RPMI7951 (cell line): Measurements from ENCODE around the gene TIMP1. TPM values are rescaled to one million over a fixed set of nuclear protein-coding genes. Genes with fewer than 3 reads are reported as not detected.

ENCODE experiments used
- DNase-seq: peaks from one replicate; pipeline ENCODE4 v3.0.0-alpha.2; 2012; ENCODE audit warnings: low read depth
- total RNA-seq: library from RNA; depleted of rRNA; stranded (reverse); fragments of >200 nt; shearing (Covaris generic); gene quantifications from 2 replicates; pipeline ENCODE4 v1.2.3, GENCODE V29; 2014; rRNA removed

The TIMP1 gene
- total RNA-seq, 1 experiment from 2014 or later: 969 TPM

DNA sequence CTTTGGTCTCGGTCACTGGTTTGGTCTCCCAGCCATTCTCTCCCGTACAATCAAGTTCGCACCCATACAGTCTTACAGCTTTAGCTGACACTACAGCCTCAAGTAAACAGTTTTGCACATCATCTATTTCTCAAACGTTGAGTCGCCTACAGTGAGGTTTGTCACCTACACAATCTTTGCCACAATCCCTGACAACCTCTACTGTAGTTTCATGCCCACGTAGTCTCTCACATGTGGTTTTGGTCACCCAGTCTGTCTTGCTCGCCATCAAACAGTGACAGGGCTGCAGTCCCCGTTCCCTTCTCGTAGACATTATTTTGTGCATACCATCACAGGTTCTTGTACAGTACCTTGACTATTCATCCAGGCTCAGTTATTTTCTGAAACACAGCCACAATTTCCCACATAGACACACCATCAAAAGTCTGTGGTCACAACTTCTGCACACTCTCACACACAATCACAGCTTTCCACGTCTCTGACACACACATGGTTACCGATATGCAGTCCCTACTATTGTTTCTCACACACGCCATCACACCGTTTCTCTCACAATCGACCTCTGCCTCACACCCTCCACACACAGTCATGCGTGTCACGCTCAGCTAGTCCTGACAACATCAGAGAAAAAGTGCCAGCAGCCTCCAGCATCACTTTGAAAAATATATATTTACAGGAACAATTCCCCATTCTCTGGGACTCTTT lies 52.8 kb downstream of the TIMP1 start:
- DNase-seq: no peak

Other genes starting within 250 kb of the TIMP1 start
- gene ZNF157, start 211.9 kb upstream of the TIMP1 start, total RNA-seq: 0.48 and 0.59 TPM in 2 replicates
- gene ZNF41, start 99.2 kb upstream of the TIMP1 start, total RNA-seq: 15.1 and 15.3 TPM in 2 replicates
- 37.3 and 41.5 TPM in 2 replicates for gene ARAF, start 21.2 kb upstream of the TIMP1 start, total RNA-seq
- gene SYN1, start 37.4 kb downstream of the TIMP1 start, total RNA-seq: 0.12 and 0.20 TPM in 2 replicates
- gene CFP, start 47.5 kb downstream of the TIMP1 start, total RNA-seq: 0.10 and 0.12 TPM in 2 replicates
- gene ELK1, start 68.1 kb downstream of the TIMP1 start, total RNA-seq: 39.0 and 44.8 TPM in 2 replicates
- 372 and 401 TPM in 2 replicates for gene UXT, start 76.7 kb downstream of the TIMP1 start, total RNA-seq